ENCODE results near the gene IMMT.
A peak's percentile ranks its signal among the peaks of the same experiment; 100 is the strongest.
"Not testable (repeated sequence)": the region's sequence is repeated elsewhere in the genome, so short reads cannot be mapped to it uniquely, and the experiment has no call there.

IMMT gene

GRCh38 chr2:86225581-86225980 is 30.3 kb upstream of the IMMT start:
- DNase-seq = no peak

- DNase-seq = no peak
Observed at GRCh38 chr2:86224645-86225355, 29.5 kb upstream of the IMMT start.

GRCh38 chr2:86223927-86224560 is 28.8 kb upstream of the IMMT start:
- no peak for DNase-seq

GRCh38 chr2:86223140-86223926 is 28.1 kb upstream of the IMMT start:
- peak; percentile 17 for DNase-seq

- peak; percentile 23 for DNase-seq
Observed at GRCh38 chr2:86221066-86221684, 25.9 kb upstream of the IMMT start.

- DNase-seq = no peak
Observed at GRCh38 chr2:86219896-86220295, 24.6 kb upstream of the IMMT start.

GRCh38 chr2:86218124-86218523 is 22.9 kb upstream of the IMMT start:
- DNase-seq = no peak

- DNase-seq = no peak
Observed at GRCh38 chr2:86216575-86217555, 21.6 kb upstream of the IMMT start.

- DNase-seq = no peak
Observed at GRCh38 chr2:86214503-86214832, 19.2 kb upstream of the IMMT start.

- no peak for DNase-seq
Observed at GRCh38 chr2:86213699-86214502, 18.6 kb upstream of the IMMT start.

- no peak for DNase-seq
Observed at GRCh38 chr2:86213056-86213455, 17.8 kb upstream of the IMMT start.

- no peak for DNase-seq
Observed at GRCh38 chr2:86211796-86212188, 16.5 kb upstream of the IMMT start.

GRCh38 chr2:86211033-86211795 is 16.0 kb upstream of the IMMT start:
- DNase-seq = no peak

- DNase-seq = no peak
Observed at GRCh38 chr2:86204458-86204857, 9.2 kb upstream of the IMMT start.

GRCh38 chr2:86203614-86204013 is 8.4 kb upstream of the IMMT start:
- no peak for DNase-seq

GRCh38 chr2:86202702-86203101 is 7.4 kb upstream of the IMMT start:
- DNase-seq = no peak

GRCh38 chr2:86202336-86202692 is 7.1 kb upstream of the IMMT start:
- DNase-seq = no peak

GRCh38 chr2:86201671-86202335 is 6.5 kb upstream of the IMMT start:
- no peak for DNase-seq

- not testable (repeated sequence) for DNase-seq
Observed at GRCh38 chr2:86200564-86200963, 5.3 kb upstream of the IMMT start.

- no peak for DNase-seq
Observed at GRCh38 chr2:86199834-86200177, 4.5 kb upstream of the IMMT start.

All from COR-L47 (cell line).